OCI-LY3 (cell line): ENCODE results near the gene ASCC2.

Experiments
- EZH2phosphoT487 ChIP-seq: fragments of 200-600 bp; shearing (Covaris generic); IDR thresholded peaks from 2 replicates; pipeline ENCODE4 v1.6.1; 2018; ENCODE audit warnings: antibody characterized with exemption, mixed run types, low read depth
- TF ChIP-seq, protein P1 (sequence below): fragments of 200-600, 300-600 bp; sonication (generic); IDR thresholded peaks from 2 replicates; pipeline ENCODE4 v1.5.1; 2014; ENCODE audit warnings: antibody characterized with exemption, low read length, low read depth

- TF ChIP-seq, protein P1, sequence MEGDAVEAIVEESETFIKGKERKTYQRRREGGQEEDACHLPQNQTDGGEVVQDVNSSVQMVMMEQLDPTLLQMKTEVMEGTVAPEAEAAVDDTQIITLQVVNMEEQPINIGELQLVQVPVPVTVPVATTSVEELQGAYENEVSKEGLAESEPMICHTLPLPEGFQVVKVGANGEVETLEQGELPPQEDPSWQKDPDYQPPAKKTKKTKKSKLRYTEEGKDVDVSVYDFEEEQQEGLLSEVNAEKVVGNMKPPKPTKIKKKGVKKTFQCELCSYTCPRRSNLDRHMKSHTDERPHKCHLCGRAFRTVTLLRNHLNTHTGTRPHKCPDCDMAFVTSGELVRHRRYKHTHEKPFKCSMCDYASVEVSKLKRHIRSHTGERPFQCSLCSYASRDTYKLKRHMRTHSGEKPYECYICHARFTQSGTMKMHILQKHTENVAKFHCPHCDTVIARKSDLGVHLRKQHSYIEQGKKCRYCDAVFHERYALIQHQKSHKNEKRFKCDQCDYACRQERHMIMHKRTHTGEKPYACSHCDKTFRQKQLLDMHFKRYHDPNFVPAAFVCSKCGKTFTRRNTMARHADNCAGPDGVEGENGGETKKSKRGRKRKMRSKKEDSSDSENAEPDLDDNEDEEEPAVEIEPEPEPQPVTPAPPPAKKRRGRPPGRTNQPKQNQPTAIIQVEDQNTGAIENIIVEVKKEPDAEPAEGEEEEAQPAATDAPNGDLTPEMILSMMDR = no peak
- no peak for TF ChIP-seq EZH2phosphoT487
These were observed 4.1 kb upstream of the ASCC2 start for GRCh38 chr22:29842172-29842571.
